Measurements from ENCODE around the gene HID1.

The HID1 gene

DNA sequence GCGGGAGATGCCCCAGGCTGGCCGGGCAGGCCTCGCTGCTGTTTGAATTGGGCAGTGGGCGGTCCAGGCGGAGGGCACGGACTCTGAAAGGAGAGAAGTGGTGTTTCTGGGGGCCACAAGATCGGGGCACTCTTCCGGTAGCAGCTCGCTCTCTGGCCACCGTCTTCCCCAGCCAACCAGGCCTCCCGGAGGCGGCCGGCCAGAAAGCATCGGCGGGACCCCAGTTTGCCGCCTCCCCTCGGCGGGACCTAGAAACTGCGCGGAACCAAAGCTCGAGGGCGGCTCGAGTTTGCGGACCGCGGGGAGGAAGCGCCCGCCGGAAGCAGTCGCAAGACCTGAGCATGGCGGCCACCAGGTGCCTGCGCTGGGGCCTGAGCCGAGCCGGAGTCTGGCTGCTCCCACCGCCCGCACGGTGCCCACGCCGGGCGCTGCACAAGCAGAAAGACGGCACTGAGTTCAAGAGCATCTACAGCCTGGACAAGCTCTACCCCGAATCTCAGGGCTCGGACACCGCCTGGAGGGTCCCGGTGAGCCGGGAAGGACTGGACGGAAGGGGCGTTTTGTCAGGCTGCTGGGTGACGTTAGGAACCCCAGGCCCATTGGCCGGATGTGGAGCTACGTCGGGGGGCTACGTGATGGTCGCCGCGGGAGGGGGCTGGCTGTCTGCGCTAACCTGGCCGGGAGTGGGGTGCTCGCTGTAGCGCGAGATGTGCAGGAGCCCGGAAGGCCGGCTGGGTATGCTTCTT lies 40.0 kb upstream of the HID1 start, which contains the start of gene MRPL58:
TSS of gene MRPL58 (plus strand) at position 325 of the 746 bp plus-strand sequence. CDS start at position 342, 17 bp downstream.
- DNase-seq (ENCODE audit: low read depth), result no peak
- TF ChIP-seq, protein P1, sequence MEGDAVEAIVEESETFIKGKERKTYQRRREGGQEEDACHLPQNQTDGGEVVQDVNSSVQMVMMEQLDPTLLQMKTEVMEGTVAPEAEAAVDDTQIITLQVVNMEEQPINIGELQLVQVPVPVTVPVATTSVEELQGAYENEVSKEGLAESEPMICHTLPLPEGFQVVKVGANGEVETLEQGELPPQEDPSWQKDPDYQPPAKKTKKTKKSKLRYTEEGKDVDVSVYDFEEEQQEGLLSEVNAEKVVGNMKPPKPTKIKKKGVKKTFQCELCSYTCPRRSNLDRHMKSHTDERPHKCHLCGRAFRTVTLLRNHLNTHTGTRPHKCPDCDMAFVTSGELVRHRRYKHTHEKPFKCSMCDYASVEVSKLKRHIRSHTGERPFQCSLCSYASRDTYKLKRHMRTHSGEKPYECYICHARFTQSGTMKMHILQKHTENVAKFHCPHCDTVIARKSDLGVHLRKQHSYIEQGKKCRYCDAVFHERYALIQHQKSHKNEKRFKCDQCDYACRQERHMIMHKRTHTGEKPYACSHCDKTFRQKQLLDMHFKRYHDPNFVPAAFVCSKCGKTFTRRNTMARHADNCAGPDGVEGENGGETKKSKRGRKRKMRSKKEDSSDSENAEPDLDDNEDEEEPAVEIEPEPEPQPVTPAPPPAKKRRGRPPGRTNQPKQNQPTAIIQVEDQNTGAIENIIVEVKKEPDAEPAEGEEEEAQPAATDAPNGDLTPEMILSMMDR (conservative IDR thresholded peaks at IDR 0.05; ENCODE audit: low read depth, low read length), result peak; percentile 57
- peak within 1 kb of the TSS; percentile 73 for H3K4me3 ChIP-seq (ENCODE audit: low read length)

DNA sequence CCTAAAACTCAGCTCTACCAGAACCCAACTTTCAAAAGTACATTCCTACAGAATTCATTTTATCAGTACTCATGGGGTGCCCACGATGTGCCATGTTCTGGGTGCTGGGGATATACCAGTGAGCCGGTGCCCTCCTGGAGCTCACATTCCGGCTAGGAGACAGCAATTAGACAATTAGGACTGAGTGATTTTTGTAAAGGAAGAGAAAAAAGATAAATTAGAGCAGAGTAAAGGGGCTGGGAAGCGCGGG lies 39.5 kb upstream of the HID1 start:
- H3K4me3 ChIP-seq (ENCODE audit: low read length), result peak overlapping the region; percentile 73
- DNase-seq (ENCODE audit: low read depth), result no peak
- TF ChIP-seq, protein P1 (conservative IDR thresholded peaks at IDR 0.05; ENCODE audit: low read depth, low read length), result no peak

DNA sequence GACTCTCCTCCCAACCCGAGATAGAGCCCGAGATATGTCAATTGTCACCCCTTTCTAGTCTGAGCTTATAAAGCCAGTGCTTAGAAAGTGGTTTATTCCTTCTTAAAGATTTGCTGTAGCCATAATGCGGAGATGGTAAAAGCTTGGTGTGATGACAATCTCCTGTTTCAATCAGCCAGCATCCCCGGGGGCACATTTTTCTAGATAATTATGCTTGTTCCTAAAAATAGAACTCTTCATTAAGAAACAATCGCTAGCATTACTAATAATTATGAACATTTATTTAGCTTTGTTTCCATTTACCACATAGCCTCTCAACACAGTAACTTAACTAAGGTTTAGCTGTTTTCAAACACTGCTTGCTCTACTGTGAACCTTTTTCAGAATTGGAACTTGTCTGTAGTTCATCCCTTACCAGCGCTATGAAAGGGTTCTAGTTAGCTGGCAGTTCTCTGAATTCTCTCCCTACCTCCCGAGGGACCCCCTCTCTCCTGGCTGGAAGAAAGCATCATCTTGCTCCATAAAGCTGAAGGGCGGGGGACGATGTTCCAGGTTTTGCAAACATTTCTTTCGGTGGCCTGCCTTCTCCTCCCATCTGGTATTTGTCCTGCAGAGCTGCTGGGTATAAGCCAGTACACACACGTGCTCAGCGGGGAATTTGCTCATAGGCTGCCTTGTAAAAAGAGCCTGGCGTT lies 39.0 kb upstream of the HID1 start:
- H3K4me3 ChIP-seq (ENCODE audit: low read length), result peak overlapping the region; percentile 73
- no peak for DNase-seq (ENCODE audit: low read depth)

DNA sequence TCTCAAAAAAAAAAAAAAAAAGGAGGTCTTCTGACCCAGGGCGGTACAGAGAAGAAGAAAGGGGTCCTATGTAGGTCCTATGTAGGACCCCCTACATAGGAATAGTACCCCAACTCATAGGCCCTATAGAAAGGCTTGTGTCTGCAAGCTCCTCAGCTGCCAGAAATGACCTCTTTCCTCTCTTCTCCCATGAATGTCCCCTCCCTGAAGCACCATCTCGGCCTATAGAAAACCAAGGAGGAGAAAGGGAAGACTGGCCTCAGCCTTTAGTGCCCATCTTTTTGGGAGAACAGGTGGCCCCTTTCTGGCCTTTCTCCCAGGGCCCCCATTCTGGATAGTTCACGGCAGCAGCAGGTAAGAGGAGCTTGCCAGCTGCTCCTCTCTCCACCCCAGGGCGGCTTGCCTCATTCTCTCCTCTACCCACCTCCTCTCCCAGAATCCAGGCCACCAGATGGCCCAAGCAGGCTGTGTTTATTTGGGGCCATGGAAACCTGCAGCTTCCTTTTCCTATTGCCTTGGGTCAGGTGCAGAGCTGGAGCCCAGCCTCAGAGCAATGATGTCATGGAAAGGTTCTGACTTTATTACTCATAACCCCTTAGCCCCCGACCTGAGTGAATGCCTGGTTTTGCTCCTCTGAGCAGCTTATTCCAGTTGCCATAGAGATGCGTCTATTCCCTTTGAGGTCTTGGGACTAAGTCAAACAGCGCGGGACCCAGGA lies 38.3 kb upstream of the HID1 start:
- peak; percentile 86 for DNase-seq (ENCODE audit: low read depth)
- H3K4me3 ChIP-seq (ENCODE audit: low read length), result no peak overlapping the region
- TF ChIP-seq, protein P1 (conservative IDR thresholded peaks at IDR 0.05; ENCODE audit: low read depth, low read length), result no peak

More for the DNA sequence above, 39.0 kb upstream of the HID1 start:
- TF ChIP-seq, protein P1 (conservative IDR thresholded peaks at IDR 0.05; ENCODE audit: low read depth, low read length), result no peak

DNA sequence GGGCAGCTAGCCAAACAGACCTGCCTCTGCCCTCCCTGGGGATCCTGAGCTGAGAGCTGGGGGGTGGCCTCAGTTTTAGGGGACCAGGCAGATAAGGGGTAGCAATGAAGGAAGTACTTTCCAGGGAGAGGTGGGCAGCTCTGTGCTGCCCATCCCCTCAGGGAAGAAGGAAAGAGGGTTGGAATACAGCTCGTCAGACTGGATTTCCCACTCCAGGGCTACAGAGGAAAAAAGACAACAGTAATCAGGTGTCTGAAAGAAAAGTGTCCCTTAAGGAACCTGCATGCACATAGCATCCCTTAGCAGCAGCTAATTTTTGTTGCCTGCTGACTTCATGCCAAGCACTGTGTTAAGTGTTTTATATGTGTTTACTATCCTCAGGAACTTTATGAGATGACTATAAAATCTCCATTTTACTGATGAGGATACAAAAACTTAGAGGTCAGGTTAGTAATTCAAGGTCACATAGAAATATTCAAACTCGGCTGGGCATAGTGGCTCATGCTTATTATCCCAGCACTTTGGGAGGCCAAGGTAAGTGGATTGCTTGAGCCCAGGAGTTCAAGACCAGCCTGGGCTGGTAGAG lies 36.7 kb upstream of the HID1 start:
- no peak for DNase-seq (ENCODE audit: low read depth)
- TF ChIP-seq, protein P1 (conservative IDR thresholded peaks at IDR 0.05; ENCODE audit: low read depth, low read length), result no peak
- no peak overlapping the region for H3K4me3 ChIP-seq (ENCODE audit: low read length)

DNA sequence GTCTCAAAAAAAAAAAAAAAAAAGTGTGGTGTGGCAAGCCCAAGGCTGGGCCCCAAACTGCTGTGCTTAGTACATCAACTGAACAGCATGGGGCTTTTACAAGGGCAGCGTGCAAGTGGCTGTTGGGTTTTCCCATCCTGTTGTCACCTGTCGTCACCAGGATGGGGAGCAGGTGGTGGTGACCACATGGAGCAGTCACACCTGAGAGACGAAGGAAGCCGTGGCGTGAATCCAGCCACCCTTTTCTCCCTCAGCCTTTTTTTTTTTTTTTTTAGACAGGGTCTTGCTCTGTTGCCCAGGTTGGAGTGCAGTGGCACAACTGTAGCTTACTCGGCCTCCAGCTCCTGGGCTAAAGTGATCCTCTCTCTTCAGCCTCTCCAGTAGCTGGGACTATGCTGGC lies 35.8 kb upstream of the HID1 start:
- DNase-seq (ENCODE audit: low read depth), result no peak
- H3K4me3 ChIP-seq (ENCODE audit: low read length), result no peak overlapping the region
- TF ChIP-seq, protein P1 (conservative IDR thresholded peaks at IDR 0.05; ENCODE audit: low read depth, low read length), result no peak
